Measurements from ENCODE around the gene TEAD4. TPM values are rescaled to one million over a fixed set of nuclear protein-coding genes. Genes with fewer than 3 reads are reported as not detected.

The TEAD4 gene
- total RNA-seq, 1 experiment from 2014 or later: 96.8 TPM

DNA sequence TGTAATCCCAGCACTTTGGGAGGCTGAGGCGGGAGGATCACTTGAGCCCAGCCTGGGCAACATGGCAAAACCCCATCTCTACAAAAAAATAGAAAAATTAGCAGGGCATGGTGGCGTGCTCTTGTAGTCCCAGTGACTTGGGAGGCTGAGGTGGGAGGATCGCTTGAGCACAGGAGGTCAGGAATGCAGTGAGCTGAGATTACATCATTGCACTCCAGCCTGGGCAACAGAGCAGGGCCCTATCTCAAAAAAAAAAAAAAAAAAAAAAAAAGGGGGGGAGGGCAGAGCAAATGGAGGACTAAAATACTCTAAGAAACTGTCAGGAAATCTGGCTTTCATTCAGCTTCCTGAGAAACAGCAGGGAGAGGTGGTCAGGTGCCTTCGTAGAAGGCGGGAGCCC lies 86.3 kb downstream of the TEAD4 start:
- TF ChIP-seq ZNF232 (CRISPR knock-in tag; IDR thresholded peaks at IDR 0.05) (no peak), ZNF121 (CRISPR knock-in tag; IDR thresholded peaks at IDR 0.05) (0 out of 2 replicates have a peak, but pooled peaks have one; percentile 62)
- DNase-seq (ENCODE audit: low spot score) (peak; percentile 5), ATAC-seq (no peak)
- POLR2A ChIA-PET: interaction anchor here (0.6 to 1.2 kb wide), 4 partner anchors 8 to 1228 kb away, joined by 3 to 7 read pairs (median 3); partner anchors contain the start of gene CCND2
- no peak overlapping the region for H3K4me3 Mint-ChIP-seq
- H3K36me3 Mint-ChIP-seq: peaks cover 8% of the 10 kb centered on the region; the same call in 1 of the 2 replicates
- H3K27ac Mint-ChIP-seq: no peak overlapping the region
- no peaks in the 10 kb centered on the region for H3K9me3 Mint-ChIP-seq
- peaks cover 12% of the 10 kb centered on the region for H3K4me1 Mint-ChIP-seq
- peaks cover 3% of the 10 kb centered on the region for H3K27me3 Mint-ChIP-seq (ENCODE audit: low read depth)
- CTCF ChIA-PET: interaction anchor here (0.6 to 1.8 kb wide), 3 partner anchors 11 to 229 kb away, joined by 3 to 13 read pairs (median 4); no protein-coding TSS in a partner anchor

DNA sequence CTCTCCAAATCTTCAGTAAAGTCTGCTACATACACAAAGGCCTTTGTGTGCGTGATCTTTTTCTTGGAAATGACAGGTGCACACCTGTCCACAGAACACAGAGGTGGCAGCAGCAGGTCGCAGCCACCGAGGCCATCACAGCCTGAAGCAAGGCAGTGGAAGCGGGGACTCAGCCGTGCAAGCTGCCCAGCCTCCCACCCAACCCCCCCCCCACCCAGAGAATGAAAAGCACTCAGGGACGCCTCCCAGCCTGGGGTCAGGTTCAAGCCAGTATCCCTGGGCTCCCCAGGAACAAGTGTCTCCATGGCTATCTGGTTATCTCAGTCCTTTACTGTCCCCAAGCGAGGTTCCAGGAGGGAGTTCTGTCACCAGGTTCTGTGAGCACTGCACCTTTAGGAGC lies 86.8 kb downstream of the TEAD4 start:
- DNase-seq (ENCODE audit: low spot score) (peak; percentile 1), ATAC-seq (no peak)
- Mint-ChIP-seq H3K9me3 (no peaks in the 10 kb centered on the region), H3K4me3 (no peak overlapping the region), H3K27ac (peak overlapping the region; percentile 70; the same call in 1 of the 2 replicates), H3K36me3 (peaks cover 8% of the 10 kb centered on the region; the same call in 1 of the 2 replicates), H3K27me3 (ENCODE audit: low read depth) (peaks cover 6% of the 10 kb centered on the region), H3K4me1 (peaks cover 12% of the 10 kb centered on the region)
- POLR2A ChIA-PET: interaction anchor here (0.6 to 1.2 kb wide), 2 partner anchors 8 to 33 kb away, joined by 3 to 7 read pairs; no protein-coding TSS in a partner anchor
- CTCF ChIA-PET: interaction anchor here (0.6 to 1.8 kb wide), 4 partner anchors 12 to 229 kb away, joined by 3 to 13 read pairs (median 6); no protein-coding TSS in a partner anchor
- TF ChIP-seq SMAD3 (CRISPR knock-in tag; IDR thresholded peaks at IDR 0.05; ENCODE audit: borderline replicate concordance): no peak
- TF ChIP-seq, protein P1, sequence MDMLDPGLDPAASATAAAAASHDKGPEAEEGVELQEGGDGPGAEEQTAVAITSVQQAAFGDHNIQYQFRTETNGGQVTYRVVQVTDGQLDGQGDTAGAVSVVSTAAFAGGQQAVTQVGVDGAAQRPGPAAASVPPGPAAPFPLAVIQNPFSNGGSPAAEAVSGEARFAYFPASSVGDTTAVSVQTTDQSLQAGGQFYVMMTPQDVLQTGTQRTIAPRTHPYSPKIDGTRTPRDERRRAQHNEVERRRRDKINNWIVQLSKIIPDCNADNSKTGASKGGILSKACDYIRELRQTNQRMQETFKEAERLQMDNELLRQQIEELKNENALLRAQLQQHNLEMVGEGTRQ (CRISPR knock-in tag; IDR thresholded peaks at IDR 0.05): no peak
- TF ChIP-seq, protein P2, sequence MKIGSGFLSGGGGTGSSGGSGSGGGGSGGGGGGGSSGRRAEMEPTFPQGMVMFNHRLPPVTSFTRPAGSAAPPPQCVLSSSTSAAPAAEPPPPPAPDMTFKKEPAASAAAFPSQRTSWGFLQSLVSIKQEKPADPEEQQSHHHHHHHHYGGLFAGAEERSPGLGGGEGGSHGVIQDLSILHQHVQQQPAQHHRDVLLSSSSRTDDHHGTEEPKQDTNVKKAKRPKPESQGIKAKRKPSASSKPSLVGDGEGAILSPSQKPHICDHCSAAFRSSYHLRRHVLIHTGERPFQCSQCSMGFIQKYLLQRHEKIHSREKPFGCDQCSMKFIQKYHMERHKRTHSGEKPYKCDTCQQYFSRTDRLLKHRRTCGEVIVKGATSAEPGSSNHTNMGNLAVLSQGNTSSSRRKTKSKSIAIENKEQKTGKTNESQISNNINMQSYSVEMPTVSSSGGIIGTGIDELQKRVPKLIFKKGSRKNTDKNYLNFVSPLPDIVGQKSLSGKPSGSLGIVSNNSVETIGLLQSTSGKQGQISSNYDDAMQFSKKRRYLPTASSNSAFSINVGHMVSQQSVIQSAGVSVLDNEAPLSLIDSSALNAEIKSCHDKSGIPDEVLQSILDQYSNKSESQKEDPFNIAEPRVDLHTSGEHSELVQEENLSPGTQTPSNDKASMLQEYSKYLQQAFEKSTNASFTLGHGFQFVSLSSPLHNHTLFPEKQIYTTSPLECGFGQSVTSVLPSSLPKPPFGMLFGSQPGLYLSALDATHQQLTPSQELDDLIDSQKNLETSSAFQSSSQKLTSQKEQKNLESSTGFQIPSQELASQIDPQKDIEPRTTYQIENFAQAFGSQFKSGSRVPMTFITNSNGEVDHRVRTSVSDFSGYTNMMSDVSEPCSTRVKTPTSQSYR (CRISPR knock-in tag; IDR thresholded peaks at IDR 0.05): no peak
- no peak for TF ChIP-seq ZNF232 (CRISPR knock-in tag; IDR thresholded peaks at IDR 0.05)
- no peak for TF ChIP-seq ESRRA (CRISPR knock-in tag; IDR thresholded peaks at IDR 0.05; ENCODE audit: borderline replicate concordance)
- TF ChIP-seq, protein P3, sequence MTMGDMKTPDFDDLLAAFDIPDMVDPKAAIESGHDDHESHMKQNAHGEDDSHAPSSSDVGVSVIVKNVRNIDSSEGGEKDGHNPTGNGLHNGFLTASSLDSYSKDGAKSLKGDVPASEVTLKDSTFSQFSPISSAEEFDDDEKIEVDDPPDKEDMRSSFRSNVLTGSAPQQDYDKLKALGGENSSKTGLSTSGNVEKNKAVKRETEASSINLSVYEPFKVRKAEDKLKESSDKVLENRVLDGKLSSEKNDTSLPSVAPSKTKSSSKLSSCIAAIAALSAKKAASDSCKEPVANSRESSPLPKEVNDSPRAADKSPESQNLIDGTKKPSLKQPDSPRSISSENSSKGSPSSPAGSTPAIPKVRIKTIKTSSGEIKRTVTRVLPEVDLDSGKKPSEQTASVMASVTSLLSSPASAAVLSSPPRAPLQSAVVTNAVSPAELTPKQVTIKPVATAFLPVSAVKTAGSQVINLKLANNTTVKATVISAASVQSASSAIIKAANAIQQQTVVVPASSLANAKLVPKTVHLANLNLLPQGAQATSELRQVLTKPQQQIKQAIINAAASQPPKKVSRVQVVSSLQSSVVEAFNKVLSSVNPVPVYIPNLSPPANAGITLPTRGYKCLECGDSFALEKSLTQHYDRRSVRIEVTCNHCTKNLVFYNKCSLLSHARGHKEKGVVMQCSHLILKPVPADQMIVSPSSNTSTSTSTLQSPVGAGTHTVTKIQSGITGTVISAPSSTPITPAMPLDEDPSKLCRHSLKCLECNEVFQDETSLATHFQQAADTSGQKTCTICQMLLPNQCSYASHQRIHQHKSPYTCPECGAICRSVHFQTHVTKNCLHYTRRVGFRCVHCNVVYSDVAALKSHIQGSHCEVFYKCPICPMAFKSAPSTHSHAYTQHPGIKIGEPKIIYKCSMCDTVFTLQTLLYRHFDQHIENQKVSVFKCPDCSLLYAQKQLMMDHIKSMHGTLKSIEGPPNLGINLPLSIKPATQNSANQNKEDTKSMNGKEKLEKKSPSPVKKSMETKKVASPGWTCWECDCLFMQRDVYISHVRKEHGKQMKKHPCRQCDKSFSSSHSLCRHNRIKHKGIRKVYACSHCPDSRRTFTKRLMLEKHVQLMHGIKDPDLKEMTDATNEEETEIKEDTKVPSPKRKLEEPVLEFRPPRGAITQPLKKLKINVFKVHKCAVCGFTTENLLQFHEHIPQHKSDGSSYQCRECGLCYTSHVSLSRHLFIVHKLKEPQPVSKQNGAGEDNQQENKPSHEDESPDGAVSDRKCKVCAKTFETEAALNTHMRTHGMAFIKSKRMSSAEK (CRISPR knock-in tag; IDR thresholded peaks at IDR 0.05; ENCODE audit: borderline replicate concordance): no peak
- TF ChIP-seq CREM (CRISPR knock-in tag; IDR thresholded peaks at IDR 0.05): no peak
- TF ChIP-seq MAX (CRISPR knock-in tag; IDR thresholded peaks at IDR 0.05): no peak
- TF ChIP-seq GABPB1 (CRISPR knock-in tag; IDR thresholded peaks at IDR 0.05): no peak
- TF ChIP-seq GTF2I (CRISPR knock-in tag; conservative IDR thresholded peaks at IDR 0.05): no peak
- TF ChIP-seq, protein P4, sequence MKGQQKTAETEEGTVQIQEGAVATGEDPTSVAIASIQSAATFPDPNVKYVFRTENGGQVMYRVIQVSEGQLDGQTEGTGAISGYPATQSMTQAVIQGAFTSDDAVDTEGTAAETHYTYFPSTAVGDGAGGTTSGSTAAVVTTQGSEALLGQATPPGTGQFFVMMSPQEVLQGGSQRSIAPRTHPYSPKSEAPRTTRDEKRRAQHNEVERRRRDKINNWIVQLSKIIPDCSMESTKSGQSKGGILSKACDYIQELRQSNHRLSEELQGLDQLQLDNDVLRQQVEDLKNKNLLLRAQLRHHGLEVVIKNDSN (CRISPR knock-in tag; IDR thresholded peaks at IDR 0.05): no peak
- TF ChIP-seq, protein P5, sequence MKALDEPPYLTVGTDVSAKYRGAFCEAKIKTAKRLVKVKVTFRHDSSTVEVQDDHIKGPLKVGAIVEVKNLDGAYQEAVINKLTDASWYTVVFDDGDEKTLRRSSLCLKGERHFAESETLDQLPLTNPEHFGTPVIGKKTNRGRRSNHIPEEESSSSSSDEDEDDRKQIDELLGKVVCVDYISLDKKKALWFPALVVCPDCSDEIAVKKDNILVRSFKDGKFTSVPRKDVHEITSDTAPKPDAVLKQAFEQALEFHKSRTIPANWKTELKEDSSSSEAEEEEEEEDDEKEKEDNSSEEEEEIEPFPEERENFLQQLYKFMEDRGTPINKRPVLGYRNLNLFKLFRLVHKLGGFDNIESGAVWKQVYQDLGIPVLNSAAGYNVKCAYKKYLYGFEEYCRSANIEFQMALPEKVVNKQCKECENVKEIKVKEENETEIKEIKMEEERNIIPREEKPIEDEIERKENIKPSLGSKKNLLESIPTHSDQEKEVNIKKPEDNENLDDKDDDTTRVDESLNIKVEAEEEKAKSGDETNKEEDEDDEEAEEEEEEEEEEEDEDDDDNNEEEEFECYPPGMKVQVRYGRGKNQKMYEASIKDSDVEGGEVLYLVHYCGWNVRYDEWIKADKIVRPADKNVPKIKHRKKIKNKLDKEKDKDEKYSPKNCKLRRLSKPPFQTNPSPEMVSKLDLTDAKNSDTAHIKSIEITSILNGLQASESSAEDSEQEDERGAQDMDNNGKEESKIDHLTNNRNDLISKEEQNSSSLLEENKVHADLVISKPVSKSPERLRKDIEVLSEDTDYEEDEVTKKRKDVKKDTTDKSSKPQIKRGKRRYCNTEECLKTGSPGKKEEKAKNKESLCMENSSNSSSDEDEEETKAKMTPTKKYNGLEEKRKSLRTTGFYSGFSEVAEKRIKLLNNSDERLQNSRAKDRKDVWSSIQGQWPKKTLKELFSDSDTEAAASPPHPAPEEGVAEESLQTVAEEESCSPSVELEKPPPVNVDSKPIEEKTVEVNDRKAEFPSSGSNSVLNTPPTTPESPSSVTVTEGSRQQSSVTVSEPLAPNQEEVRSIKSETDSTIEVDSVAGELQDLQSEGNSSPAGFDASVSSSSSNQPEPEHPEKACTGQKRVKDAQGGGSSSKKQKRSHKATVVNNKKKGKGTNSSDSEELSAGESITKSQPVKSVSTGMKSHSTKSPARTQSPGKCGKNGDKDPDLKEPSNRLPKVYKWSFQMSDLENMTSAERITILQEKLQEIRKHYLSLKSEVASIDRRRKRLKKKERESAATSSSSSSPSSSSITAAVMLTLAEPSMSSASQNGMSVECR (CRISPR knock-in tag; IDR thresholded peaks at IDR 0.05; ENCODE audit: borderline replicate concordance): no peak
- TF ChIP-seq JUN (CRISPR knock-in tag; IDR thresholded peaks at IDR 0.05): no peak
- TF ChIP-seq MLX (CRISPR knock-in tag; IDR thresholded peaks at IDR 0.05): no peak
- no peak for TF ChIP-seq CBFB (CRISPR knock-in tag; IDR thresholded peaks at IDR 0.05; ENCODE audit: low read depth)
- no peak for TF ChIP-seq MYBL2 (CRISPR knock-in tag; IDR thresholded peaks at IDR 0.05)
- TF ChIP-seq, protein P6, sequence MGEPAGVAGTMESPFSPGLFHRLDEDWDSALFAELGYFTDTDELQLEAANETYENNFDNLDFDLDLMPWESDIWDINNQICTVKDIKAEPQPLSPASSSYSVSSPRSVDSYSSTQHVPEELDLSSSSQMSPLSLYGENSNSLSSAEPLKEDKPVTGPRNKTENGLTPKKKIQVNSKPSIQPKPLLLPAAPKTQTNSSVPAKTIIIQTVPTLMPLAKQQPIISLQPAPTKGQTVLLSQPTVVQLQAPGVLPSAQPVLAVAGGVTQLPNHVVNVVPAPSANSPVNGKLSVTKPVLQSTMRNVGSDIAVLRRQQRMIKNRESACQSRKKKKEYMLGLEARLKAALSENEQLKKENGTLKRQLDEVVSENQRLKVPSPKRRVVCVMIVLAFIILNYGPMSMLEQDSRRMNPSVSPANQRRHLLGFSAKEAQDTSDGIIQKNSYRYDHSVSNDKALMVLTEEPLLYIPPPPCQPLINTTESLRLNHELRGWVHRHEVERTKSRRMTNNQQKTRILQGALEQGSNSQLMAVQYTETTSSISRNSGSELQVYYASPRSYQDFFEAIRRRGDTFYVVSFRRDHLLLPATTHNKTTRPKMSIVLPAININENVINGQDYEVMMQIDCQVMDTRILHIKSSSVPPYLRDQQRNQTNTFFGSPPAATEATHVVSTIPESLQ (CRISPR knock-in tag; IDR thresholded peaks at IDR 0.05): no peak

Measured in WTC11 (cell line).